NCI-H345 treated with DMSO at 0.1 percent for 48 hours (cell line): ENCODE measurements around the gene SCG5.
A peak's percentile ranks its signal among the peaks of the same experiment; 100 is the strongest.

ENCODE experiments used
- DNase-seq: peaks from one replicate; lab custom pipeline; 2025; ENCODE audit not compliant: unreplicated experiment; lab: John Stamatoyannopoulos, UW

SCG5 gene

DNA sequence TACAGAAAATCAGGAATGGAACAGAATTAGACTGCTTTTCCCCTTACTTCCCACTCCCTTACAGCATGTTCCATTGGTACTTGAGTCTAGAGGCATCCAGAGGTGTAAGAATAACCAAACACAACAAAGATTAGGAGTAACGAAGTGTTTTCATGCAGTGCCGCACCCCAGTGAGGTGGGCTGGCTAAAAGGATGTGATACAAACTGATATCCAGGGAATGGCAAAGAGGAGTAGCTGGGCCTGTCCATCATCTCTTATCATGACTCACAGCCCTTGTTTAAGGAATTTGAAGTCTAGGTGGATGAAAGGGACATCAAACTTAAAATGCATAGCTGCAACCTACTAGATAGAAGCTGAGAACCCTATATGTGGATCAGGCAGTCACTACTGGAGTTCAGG, 16.4 kb downstream of the SCG5 start:
- no peak for DNase-seq

DNA sequence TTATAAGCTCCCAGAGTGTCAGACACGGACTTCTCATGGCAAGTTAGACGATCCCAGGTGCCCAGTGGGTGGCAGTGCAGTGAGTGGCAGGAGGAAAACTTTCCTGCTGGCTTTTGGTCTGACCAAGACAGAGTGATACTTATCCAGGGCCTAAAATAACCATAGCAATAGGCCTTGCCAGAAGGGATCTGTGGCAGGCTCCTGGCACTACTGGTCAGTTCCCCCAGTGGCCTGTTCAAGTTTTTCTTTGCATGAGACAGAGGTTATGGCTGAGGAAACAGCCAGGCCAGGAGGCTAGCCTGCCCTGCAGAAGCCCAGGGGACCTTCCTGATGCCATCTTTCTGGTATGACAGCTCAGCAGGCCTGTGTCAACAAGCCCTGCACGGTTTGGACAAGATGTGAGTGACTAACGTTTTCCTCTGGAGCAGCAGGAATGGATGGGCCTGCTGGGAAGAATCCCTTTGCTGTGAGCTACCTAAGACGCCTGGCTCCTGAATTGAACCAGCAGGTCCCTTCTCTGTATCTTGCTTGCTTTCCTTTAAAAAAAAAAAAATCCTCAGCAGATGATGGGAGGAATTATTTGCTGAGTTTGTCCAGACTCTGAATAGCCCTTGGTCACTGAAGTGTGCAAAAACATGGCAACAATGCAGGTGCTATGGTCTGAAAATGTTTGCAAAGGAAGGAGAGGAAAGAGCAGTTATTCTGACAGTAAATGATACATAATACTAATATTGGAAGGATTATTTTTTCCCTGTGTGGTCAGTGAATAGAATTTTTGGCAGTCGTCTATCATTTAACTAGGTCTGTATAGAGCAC, 18.0 kb downstream of the SCG5 start:
- no peak for DNase-seq

DNA sequence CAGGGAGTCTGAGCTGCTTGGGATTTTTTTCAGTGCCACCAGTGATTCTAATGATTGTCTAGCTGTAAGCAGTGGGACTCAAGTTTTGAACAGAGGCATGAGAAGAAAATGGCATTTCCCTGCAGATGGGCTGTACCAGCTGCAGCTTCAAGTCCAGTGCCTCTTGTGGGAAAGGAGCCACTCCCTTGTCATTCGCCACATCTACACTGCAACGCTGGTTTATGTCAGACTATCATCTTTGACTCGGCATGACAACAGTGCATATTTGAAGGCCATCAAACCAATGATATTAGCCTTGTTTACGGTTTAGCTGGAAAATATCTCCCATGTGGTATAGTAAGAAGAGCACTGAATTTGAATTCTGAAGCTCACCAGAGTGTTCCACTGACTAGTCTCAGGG, 22.2 kb downstream of the SCG5 start:
- DNase-seq = no peak

DNA sequence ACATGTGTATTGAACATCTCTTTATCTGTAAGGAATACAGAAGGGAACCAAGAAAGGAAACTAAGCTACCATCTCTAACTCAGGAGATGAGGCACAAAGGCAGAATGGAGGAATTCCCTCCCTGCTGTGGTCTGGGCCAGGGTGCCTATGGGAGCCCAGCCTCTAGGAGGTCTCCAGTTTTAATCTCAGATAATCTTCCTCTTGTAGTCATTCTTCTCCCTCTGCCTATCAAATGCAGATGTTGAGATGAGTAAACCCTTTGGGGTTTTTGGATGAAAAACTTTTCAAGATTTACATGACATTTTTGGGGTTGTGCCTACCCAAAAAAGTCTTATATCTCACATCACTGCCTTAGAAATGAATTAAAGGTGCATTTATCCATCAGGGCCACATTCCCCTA, 23.3 kb downstream of the SCG5 start:
- DNase-seq = no peak

DNA sequence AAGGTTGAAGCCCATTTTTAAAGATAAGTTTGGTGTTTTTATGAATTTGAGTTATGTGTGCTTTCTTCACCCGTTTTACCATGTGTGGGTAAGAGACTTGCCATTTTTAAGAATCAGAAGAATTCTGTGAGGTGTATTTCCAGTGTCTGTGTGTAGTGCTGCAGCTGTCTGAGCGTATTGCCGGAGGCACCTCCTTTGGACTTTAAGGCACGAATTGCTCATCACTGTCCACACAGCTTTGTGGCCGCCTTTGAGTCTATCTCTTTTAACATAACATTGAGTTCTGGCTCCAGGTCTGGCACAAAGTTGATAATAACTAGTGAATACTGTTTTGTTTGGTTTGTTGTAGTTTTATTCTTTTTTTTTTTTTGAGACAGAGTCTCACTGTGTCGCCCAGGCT, 25.8 kb downstream of the SCG5 start:
- DNase-seq = no peak

DNA sequence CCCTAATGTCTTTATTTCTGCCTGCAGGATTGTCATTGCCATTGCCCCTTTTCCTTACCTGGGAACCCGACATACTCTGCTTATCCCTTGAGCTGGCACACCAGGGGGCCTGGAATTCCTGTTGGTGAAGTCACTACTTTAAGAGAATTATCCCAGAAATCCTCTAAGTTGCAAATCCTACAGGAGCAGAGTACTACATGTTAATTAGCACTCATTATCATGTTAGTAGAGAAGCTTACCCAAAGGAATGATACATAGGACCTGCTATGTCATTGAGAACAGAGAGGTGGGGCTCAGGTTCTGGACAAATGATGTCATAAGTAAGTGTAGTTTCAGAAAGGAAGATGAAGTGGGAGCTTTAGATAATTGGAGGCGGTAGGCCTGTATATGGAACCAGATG, 27.4 kb downstream of the SCG5 start:
- no peak for DNase-seq

DNA sequence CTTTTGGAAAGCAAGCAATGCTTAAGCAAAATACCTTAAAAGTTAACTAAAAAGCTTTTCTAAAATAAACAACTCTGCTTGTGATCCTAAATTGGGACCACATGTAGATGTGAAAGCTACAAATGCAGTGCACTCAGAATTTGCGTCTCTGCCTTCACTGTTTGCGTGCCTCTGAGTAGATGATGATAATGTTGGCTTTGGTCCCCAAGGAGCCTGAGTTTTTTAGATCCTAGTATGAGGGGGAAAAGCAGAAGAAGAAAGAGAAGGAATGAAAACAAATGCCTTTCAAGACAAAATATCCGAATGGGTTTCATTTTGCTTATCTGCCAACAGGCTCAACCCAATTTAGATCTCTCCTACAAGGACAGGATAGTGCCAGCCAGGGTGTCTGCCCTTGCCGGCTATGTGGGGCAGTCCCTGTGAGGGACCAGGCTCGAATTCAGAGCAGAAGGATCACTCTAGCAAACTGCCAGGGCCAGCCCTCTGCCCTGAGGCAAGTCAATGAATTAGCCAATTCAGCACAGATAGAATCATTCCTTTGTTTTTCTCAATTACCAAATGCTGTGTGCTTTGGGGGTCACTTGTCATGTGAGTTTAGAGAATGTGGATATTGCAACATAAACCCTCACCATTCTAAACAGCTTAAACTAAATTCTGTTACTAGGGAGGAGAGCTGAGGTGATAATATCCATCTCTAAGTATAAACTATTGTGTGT, 28.5 kb downstream of the SCG5 start:
- no peak for DNase-seq

DNA sequence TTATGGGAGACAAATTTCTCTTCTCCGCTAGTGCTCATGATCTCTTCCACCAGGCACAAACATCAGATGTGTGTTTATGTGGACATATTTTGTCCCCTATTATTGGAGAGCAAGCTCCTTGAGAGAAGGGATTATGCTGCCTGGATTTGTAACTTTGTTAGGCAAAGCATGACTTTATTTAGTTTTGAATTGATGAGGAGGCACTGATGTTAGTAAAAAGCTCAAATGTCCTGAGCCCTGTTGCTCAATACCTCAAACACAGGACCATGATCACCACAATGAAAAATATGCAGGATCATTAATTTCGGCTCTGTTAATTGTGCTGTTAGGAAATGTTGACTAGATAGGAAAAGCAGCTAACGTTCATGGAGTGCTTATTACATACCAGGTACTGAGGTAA, 29.1 kb downstream of the SCG5 start:
- no peak for DNase-seq

DNA sequence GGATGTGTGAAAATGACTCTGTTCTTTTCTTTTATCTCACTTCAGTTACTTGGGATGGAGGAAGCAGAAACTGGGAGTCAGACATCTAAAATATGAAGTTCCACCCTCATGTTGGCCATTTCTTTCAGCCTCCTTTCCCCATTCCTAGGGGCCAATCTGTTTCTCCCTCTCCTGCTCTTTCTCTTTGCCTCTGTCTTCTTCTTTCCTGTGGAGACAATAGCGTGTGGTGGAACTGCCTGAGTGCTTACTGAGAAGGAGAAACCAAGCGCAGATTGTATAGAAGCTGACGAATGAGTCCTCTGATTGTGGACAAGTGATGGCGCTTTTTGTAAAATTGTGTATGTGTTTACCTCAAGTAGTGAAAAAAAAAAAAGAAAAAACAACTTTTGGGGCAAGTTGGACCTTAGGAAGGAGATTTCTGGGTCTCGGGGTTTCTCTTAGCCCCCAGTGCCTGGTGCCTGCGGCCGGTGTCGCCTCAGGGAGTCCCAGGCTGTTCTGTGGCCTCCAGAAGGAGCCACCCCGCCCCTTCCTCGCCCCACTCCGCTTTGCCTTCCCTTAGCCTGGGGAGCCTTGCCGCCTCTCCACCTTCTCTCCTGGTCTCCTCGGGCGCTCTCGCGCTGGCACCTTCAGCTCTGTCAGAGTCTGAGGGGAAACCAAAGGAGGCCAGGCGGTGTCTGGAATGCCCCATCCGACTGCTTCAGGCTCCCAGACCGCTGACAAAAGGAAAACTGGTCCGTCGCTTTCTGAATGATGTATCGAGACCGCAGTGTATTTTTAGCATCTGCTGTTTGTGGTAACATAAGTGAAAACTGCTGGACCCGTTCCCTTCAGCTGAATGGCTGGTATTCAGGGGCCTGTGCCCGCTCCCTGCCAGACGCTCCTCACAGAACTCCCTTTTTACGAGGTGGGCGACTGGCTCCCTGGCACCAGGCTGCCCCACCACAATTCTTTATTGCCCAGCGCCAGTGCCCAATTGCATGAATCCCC, 30.1 kb downstream of the SCG5 start:
- no peak for DNase-seq

DNA sequence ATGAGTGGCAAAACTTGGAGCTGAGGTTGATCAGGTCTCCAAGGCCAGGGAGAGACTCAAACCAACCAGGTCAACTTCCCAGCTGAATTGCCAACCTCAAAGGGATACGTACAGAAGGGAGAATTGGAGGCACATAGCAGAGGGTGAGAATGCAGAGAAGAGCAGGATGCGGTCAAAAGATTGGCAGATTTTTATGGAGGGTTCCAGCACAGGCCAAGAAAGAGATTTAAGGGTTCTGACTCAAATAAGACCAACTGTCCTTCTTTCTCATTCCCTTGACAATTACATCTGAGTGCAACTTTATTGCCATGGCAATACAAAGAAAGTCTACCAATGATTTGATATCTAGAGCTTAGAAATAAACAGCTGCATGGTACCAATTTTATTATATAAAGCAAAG, 33.2 kb downstream of the SCG5 start:
- DNase-seq = no peak

DNA sequence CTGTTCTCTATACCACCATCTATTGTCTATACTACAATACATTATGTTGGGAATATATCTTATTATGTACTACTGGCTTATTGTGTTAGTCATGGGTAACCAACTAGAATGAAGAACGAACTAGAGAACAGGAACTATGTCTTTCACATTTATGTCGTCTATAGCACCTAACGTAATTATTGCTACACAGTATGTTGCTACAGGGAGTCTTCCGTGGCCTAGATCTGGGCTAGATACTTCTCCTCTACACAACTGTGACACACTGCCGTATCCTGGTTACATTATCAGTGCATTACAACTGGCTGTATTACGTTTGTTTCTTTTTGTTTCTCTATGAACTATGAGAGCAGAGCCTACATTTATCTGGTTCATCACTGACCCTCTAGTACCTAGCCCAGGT, 34.0 kb downstream of the SCG5 start:
- DNase-seq = no peak

DNA sequence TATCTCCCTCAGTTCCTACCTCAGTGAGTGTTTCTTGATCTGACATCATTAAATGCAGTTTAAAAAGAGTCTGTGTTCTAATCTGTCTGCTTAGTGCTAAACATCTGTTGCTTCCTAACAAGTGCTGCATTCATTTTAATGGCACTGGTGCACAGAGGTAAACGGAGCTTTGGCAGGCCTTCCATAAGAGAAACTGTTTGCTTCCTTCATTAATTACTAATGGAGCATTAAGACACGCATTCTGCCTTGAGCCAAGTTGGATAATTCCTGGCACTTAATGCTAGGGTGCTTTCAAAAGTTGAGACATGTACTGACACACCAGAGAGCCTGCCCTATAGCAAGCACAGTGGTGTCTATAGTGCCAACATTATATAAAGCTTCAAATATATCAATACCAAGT, 34.7 kb downstream of the SCG5 start:
- DNase-seq = no peak

DNA sequence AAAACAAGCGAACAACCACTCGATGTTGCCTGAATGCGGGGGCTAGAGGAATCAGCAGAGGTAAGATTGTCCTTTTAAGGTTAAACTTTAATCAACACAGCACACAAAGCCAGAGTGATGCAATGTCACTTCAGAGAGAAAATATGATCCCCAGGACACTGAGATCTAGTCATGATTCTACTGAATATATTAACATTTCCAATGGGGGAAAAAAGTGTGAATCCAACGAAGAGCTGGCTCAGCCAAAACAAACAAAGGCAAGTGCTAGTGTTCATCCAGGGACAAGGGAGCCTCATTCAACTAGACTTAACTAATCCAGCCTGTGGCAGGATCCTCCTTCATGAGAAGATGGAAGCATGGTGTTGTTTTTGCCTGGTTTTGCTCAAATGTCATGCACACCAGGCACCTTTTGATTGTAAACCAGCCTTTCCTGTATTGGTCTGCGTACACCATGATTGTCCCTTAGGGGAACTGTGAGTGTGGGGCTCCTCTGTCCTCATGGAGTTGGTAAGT, 35.8 kb downstream of the SCG5 start:
- DNase-seq = peak; percentile 31

DNA sequence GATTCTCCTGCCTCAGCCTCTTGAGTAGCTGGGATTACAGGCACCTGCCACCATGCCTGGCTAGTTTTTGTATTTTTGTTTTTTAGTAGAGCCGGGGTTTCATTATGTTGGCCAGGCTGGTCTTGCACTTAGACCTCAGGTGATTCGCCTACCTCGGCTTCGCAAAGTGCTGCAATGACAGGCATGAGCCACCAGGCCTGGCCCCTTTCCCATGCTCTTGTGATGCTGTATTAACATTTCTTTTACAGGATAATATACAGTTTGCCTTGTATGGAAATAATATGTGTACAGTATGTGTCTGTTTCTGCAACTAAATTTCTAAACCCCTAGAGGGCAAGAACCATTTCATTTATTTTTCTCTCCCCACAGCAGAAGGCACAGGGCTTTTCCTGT, 37.8 kb downstream of the SCG5 start:
- no peak for DNase-seq

DNA sequence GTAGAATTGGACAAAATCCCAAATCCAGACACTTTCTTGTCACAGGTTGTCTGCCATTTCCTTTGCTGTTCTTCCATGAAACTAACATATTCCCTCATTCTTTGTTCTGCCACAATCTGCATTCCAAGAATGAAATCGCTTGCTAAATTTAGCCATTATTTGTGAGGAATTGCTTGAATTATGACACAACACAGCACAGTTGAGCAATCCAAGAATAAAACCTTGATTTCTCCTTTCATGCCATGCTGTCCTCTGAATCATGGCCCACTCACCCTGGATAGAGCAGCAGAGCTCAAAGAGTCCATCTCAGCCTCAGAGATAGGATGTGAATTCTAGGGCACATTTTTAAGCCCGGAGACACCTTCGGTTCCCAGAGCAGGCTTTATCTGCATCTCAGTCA, 41.1 kb downstream of the SCG5 start:
- no peak for DNase-seq

DNA sequence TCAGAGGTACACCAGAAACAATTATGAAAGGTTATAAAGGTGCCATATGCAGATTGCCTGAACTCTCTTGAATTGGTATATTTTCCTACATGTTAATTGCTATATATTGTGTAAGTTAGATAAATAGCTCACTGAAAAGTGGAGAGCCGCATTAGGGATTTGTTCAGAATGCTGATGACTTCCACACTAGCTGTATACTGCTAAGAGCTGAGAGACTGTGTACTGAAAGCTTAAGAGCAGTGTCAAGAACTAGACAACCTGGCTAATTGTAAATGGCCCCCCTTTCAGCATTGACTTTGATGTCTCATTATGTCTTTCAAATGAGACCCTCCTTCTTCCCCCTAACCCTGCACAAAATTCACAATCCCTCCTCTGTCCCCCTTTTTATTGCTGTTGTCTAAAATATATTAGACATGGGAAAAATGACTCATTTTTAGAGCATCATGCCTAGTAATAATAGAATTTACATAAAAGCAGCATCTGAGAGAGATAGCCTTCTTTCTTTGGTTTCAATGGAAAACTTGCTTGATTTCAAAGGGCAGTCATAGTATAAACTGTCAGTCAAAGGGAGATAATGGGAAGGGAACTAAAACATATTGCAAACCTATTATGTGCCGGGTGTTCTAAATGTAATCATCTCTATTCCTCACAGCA, 41.6 kb downstream of the SCG5 start:
- no peak for DNase-seq

DNA sequence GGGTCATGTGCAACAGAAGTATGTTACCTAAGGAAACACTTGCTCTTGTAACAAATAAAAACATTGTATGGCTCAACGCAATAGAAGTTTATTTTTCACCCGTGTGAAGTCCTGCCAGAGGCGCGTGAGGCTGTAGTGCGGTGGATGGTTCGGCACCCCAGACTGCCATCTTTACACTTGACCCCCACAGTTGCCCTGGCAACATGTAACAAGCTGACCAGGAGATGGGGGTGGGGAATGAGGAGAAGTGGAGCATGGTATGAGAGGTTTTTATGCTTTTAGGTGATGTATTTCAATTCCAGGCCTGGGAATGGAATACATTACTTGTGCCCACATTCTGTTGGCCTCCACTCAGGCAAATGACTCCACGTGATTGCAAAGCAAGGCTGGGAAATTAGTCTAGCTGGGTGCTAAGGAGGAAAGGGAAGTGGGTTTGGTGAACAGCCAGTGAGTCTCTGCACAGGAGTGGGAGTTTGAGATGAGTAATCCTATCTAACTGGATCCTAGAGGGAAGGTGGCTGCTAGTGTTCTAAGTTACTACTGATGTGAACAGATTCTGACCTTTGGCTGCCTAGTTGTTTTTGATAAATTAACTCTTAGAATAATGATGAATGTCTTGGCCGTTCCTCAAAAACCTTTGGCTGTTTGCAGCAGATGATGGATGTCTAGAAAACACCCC, 42.5 kb downstream of the SCG5 start:
- no peak for DNase-seq

DNA sequence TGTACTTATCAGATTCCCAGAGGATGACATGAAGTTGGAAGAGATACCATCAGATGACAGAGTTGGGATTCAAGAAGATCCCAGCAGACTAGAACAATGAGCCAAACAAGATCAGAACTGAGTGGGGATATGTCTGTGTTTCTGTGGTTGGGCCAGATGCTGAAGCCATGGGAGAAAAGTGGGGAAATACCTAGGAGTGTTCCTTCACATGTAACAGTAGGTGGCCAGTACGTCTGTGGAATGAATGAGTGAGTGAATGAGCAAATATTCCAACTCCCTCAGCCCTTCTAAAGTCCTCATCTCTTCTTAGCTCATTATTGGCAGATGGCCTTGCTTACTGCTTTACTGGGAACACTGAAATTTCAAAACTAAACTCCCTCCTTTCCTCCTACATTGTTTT, 44.1 kb downstream of the SCG5 start:
- no peak for DNase-seq

DNA sequence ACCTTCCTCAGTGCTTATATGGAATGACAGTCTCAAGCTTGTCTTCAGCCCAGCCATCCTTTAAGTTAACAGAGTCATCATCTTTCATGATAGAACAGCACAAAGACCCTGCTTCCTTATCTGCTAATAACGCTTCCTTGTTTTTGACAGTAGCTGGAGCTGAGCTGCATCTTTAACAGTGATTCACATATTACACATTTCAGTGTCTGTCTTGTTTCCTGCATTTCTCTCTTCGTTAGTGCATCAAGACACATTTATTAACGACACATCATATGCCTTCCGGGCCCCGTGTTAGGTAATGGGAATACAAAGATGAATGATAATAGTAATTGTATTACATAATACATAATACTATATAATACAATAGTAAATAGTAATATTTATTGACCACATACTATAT, 46.0 kb downstream of the SCG5 start:
- DNase-seq = no peak

DNA sequence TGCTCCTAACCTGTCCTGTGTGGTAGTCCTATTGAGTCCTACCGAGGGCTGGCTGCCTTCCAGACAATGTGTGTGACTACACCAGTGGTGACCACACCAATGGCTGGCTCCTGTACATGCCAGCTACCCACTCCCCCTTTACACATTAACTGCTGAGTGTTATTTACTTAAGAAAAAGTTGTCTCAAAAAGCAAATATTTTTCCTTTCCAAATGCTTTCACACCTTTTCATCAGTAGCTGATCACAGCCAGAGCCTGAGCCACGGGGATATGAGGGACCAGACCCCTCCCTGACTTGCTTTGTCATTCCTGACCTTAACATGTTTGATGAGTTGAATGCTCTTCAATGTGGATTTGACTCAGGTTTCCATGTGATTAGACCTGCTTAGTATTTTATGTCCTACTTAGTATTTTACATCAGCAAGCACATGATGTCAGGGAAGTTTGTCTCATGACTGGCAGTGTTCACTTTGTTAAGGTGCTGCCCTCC, 46.7 kb downstream of the SCG5 start:
- peak; percentile 88 for DNase-seq
